HG02588 (cell line): ENCODE data around the gene C7orf57.

Experiments
- ATAC-seq: cut with Tn5 transposase; IDR thresholded peaks from one replicate; pipeline ENCODE4 v1.9.1; 2021; ENCODE audit warnings: mild to moderate bottlenecking, moderate library complexity; ENCODE audit not compliant: unreplicated experiment

Gene C7orf57

DNA sequence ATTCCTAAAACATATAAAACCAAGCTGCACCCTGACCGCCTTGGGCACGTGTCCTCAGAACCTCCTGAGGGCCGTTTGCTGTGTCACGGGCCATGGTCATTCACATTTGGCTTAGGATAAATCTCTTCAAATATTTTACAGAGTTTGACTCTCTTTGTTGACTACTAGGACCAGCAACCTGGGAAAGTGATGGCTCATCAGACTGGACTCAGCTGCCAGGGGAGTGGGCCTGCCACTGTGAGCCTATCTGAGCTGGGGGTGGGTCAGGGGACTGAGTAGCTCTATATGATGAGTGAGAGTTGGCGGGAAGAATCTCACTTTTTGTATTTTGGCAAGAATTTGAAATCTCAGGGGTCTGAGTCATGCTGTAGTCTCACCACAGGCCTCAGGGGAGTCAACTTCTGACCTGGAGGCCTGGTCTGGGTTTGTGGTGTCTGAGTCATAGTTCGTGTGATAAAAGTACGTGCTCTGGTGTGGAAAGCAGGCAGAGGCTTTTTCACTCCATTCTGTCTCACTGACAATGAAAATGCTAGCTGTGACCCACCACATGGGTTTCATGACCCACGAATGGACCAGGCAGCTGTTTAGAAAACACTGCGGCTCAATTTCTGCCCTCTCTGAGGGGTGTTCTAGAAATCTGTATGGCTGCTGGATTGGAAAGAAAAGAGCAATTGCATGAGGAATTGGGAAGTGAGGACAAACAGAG is 49.5 kb downstream of the C7orf57 start:
- peak; percentile 61 for ATAC-seq

DNA sequence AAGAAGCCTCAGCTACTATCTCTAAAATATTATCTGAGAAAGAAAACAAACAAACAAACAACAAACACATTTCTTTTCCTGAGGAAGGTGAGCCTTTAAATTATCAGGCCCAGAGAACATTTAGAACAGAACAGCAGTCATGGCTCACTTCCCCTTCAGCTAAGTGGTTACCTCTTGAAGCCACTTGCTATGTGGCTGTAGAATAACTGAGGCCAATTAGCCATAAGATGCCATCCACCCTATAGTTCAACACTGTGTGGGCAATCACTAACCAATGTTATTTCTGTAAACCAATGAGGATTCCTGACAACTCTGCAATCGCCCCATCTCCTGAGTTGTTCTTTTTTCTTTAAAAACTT is 50.1 kb downstream of the C7orf57 start:
- no peak for ATAC-seq

DNA sequence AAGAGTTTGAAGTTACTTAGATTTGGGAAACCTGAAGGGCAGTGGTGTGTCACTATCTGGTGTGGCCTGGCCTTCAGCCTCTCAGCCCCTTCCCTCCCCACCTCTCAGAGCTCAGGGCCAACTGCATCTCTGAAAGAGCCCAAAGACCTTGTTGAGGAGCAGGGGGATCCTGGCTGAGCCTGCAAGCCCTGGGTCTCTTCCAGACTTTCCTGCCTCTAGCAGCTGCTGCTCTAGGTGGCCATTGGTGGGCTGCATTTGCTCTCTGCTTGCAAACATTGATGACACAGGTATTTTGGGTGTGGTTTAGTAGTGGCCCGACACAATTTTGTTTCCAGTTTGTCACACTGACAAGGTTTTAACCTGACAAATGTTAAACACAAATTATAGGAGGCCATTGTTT is 50.6 kb downstream of the C7orf57 start:
- ATAC-seq: no peak

DNA sequence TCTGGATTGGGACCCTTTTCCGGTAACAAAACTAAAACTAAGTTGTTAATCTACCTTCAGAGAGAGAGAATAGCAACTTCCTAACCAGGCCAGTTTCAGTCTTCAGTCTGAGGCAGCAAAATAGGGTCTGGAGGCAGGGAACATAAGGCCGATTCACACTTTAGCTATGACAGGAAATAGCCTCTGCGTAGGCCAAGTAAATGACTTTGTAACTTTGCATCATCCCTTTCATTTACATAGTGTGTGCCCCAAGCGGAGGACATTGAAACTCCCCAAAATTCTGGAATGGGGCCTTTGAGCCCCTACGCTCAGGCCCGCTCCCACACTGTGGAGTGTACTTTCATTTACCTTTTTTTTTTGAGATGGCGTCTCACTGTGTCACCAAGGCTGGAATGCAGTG is 52.0 kb downstream of the C7orf57 start:
- ATAC-seq: peak; percentile 16

DNA sequence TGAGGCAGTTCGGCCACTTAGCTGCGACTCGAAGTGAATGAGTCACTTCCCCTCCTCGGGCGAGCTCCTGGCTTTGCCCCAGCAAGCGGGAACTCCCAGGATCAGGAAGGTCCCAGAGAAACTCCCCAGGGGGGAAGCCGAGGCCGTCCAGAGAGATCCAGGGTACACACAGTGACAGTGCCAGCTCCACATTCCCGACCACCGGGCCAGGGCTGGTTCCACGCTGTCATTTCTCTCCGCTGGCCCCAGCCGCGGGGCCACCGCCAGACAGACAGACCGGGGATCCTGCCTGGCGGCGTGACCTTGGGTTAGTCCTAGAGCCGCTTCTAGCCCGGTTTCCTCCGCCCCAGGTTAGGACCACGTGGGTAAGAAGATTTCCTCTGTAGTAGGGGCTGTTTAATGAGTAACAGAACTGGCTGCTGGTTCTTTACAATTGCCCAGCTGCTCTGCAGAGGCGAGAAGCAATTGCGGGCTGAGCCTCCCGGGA is 53.3 kb downstream of the C7orf57 start:
- ATAC-seq: peak; percentile 61

DNA sequence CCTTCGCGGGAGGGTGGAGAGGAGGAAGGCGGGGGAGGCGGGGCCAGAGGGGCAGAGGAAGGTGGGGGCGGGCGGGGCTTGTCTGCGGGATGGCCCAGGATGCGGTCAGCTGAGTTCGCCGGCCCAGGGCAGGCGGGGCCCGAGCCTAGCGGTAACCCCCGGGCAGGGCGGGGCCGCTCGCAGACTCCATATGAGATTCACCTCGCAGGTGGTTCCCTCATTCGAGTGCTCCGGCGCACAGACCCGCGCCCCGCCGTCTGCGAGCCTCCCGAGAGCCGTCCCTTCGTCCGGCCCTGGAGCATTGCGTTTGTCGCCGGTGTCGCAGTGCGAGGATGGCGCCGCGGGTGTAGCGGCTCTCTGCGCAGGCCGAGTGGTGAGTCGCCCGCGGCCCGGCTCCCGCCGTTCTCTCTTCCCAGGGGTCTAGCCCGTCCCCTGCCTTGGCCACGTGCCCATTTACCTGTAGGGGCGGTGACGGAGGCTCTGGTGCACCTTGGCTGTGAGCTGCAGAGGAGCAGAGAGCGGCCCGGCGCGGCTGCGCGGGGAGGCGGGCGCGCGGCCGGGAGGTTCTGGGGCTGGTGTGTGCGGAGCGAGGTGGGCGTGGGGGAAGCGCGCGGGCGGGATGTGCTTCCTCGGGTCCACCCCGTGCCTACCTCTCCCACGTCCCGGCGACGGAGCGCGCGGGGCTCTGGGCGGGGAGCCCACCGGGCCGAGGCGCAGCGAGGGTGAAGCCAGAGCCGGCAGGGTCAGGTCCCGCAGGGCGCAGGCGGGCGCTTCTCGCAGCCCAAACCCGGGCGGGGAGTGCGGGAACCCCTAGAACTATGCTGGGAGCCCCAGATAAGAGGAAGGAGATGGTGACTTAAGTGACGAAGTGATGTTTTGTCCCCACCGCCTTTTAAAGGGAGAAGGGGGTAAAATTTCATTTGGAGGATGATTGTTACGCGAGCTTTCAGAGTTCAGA is 54.0 kb downstream of the C7orf57 start, which contains the start of gene UPP1:
Gene UPP1, plus strand, starts transcription at position 220 of the 958 bp plus-strand sequence. CDS start 5,519 bp downstream, outside the sequence.
- ATAC-seq: peak; percentile 49

DNA sequence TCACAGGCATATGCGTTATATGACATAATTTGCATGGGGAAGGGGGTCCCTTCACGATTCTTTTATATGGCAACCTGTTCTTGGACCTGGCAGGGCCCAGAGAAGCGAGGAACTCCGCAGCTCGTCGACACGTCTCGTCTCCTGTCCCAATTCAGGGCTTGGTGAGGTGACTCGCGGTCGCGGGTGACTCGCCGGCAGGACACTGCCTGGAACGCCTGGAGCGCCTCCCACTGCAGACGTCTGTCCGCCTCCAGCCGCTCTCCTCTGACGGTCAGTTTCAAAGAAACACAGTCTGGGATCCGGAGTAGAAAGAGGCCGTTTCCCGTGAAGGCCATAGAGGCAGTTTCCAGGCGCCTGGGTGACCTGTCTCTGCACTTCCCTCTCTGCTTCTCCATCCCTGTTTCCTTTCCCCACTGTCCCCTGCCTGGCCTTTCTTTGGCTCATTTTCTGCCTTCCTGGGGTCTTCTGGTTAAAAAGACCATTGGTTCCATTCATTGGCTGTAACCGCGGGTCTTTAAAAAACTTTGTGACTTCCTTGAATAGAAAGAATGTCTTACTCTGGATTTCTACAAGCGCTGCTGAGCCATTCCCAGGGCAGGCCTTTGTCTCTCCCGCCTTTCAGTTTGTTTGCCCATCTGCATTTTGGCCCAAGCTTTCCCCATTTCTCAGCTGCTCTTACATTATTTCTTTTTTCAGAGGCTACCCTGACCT is 54.9 kb downstream of the C7orf57 start:
- ATAC-seq: no peak

DNA sequence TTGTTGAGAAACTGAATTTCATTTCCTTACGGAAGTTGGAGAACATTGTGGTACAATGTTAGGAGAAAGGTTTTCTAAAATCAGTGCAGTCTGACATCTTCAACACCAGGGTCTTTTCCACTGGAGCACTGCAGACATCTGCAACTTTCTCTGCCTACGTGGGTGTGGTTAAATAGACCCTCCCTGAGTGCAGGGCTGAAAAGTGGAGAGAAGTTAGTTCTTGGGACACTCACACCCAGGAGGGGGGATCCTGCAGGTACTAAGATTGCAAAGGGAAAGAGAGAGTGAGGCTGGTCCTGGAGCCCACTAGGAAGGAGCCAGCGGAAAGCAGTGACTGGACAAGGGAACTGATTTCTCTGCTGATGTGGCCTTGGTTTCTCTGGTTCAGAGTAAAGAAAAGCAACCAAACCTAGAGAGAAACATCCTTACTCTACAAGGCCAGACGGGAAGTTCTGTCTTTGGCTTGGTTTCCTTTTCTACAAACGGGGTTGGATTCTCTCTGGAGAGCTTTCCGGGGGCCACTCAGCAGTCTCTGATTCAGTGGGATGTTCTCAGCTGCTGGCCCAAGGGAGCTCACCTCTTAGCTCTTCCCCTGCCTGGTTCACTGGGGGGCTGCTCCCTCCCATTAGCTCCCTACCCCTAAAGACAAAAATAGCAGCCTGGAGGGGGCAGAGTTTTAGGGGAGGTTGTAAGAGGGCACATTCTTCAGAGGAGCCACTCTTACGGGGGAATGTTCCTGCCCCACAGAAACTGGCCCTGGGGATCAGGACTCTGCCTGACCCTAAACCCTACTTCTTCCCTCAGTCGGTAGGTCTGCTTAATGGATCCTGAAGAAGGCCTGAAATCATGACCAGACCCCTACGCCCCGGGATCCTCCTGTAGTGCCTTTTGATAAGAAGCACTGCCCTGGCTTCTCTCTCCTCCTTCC is 56.4 kb downstream of the C7orf57 start:
- no peak for ATAC-seq

DNA sequence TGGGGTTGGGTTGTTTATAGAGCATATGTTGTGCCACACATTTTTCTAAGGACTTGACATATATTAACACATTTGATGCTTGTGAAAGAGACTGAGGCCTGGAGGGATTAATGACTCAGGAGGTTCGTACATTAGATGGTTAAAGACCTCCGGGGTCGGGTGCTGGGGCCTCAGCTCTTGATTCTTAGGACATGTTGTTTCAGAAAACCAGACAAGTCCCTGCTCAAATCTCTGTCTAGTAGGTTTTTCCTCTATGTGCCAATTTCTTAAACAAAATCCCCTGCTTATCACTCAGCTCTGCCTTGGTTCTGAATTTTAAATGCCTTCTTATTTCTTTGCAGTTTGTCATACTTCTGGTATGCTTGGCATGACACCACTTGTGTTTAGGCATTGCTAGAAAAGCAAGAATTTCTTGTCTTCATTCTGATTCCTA is 59.5 kb downstream of the C7orf57 start:
- ATAC-seq: no peak

DNA sequence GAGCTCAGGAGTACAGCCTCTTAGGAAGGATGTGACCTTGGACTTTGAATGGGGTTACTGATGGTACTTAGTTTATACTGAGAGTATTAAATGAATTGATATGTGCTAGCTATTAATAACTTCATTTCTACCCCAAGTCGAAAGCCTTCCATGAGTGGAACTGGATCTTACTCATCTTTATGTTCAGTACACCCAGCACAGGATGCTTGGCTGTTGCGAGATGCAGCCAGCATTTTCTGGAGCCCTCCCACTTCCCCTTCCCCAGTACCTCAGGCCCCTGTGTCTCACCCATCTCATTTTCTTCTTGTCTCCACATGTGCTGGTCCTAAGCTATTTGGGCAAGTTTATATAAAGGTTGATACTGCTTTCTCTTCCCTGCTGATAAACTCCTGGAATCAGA is 60.9 kb downstream of the C7orf57 start:
- no peak for ATAC-seq

DNA sequence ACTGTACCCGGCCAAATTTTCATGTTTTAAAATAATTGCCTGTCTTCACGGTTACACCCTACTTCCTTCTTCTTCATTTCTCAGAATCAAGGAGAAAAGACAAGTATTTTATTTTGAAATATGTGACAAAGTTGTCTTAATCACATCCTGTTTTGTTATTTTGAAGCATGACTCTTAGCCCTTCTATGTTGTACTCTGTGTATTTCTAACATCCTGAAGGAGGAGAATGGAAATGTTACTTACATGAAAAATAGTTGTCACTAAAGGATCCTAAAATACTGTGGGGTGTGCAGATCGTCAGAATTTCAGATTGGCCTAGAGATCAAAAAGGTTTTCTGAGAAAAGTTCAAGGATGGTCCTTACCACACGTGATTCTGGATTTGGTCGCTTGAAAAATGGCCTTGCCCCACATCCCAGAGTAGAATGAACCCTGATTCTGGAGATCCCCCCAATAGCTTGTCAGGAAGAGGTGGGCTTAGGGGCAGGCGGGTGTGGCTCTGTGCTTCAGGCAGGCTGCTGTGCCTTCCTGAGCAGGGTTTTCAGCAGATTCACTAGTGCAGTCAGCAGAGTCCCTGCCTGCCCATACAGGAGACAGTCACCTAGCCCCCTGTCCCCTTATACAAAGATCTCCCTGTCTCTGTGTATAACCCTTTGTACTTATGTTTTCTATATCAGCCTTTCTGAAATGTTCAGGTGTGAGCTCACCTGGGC is 62.3 kb downstream of the C7orf57 start:
- no peak for ATAC-seq

DNA sequence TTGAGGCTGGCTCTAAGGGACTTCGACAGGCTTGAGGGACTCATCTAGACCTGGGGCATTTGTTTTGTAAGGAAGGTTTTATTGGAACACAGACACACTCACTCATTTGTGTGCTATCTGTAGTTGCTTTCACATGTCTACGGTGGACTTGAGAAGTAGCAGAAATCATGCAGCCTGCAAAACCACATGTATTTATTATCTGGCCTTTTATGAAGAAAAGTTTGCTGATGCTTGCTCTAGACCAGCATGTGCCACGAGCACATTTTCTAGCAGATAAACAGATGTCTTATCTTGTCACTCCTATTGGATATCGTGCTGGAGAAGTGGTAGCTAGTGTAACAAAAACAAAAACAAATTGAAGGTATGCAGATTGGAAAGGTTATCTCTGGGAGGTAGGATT is 63.5 kb downstream of the C7orf57 start:
- no peak for ATAC-seq

DNA sequence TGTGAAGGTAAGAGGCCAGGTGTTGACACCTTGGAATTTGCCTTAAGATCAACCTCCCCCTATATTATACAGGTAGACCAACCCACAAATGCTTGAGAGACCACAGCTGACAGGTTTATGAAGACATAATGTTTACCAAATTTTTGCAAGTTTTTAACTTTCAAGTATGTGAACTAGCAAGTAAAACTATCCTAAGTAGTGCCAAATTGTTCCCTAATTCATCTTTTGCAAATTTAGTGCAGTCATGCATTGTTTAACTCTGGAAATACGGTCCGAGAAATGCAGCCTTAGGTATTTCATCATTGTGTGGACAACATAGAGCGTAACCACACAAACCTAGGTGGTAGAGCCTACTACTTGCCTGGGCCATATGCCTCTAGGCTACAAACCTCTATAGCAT is 64.4 kb downstream of the C7orf57 start:
- ATAC-seq: no peak

DNA sequence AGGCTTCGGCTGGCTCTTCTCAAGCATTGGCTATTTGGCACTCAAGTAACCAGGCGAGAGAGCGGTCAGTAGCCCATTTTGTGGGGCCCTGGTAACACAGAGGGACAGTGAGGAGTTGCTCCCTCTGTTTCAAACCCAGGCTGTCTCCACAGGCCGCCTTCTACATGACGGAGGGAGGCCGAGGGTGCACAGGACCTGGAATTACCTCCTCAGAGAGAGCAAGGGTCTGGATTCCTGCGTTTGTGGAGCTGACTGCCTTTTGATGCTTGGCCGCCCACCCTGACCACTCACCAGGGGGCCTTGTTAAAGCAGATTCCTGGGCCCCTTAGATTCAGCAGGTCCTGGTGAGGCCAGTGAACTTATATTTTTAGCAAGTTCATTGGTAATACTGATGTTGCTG is 66.0 kb downstream of the C7orf57 start:
- ATAC-seq: no peak

DNA sequence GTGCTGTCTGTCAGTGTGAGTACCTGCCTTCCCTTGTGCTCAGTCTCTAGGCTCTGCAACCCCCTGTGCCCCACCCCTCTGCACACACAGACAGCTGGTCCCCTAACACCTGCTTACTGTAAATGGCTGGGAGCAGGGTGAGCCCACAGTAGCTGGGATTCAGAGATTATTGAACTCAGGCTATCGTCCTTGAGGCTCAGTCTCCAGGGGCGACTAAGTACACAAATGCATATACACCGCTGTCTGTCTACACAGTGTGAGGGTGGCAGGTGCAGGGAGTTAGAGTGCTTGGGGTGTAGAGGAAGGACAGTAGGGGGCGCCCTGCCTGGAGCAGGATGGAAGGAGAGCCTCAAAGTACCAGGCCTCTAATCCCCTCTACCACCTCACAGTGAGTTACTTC is 66.6 kb downstream of the C7orf57 start:
- ATAC-seq: no peak

DNA sequence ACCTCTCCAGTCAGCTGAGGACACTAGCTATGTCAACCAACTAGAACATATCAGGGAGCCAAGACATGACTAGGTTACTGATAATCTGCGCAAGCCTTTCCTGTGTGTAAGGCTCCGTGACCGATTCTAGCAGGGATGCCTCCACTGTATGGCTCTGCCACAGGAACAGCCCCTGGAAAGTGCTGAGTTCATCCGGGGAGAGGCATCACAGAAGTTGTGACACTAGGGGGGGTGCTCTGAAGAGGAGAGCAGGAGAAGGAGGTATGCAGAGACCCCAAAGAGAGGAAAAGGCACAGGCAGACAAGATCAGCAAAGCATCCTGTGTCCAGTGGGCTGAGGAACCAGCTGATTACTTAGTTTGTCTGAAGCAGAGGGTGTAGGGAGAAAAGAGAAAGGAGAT is 67.2 kb downstream of the C7orf57 start:
- no peak for ATAC-seq

DNA sequence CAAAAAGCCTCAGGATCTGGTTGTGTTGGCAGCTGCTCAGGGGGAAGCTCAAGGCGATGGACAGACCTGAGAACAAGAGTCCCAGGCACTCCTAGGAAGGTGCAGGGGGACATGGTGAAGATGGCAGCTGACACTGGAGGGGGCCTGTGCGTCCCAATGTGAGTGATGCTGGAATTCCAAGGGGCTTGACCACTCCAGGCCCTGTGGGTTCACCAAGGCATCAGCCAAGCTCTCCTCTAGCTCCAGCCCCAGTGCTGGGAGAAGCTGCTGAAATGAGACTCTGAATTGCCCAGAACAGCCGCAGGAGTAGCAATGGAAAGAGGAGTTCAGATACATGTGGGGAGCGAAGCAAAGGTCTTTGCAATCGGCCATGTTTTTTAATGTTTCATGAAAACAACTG is 69.7 kb downstream of the C7orf57 start:
- ATAC-seq: no peak

DNA sequence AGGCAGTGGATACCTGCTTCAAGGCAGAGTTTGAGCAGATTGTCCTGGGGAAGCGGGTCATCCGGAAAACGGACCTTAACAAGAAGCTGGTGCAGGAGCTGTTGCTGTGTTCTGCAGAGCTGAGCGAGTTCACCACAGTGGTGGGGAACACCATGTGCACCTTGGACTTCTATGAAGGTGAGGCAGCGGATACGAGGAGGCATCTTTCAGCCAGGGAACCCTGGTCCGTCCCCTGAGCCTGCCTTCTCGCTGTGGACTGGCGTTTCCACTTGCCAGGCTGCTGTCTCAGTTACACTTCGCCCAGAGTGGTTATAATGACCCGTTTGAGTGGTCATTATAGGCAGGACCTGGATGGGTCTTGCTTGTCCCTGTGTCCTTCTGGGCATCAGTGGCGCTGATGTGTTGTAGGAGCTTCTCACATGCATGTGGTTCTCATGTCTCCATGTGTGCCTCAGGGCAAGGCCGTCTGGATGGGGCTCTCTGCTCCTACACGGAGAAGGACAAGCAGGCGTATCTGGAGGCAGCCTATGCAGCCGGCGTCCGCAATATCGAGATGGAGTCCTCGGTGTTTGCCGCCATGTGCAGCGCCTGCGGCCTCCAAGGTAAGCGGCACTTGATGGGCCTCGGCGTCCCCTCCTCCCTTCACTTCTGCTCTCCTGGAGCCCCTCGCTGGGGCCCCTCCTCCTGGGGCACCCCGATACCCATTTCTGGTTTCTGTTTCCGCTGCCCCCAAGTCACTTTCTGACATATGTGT is 71.7 kb downstream of the C7orf57 start:
- ATAC-seq: no peak

DNA sequence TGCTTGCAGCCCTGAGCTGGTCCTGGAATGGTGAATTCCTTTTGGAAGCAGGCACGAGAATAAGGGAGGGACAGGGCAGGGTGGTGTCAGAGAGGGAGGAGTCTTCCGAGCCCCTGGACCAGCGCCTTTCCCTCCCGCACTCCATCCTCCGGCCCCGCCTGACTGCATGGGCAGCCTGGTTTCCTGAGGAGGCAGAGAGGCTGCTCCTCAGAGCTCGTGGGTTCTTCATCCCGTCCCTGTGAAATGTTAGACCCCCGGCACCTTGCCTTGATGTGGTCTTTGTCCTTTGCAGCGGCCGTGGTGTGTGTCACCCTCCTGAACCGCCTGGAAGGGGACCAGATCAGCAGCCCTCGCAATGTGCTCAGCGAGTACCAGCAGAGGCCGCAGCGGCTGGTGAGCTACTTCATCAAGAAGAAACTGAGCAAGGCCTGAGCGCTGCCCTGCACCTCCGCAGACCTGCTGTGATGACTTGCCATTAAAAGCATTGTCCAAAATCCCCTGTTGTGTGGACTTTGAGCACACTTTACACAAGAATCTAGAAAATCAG is 72.7 kb downstream of the C7orf57 start:
- ATAC-seq: no peak
